NK-92 (cell line): ENCODE results near the gene SAG.

Source experiments
- DNase-seq: peaks from one replicate; lab custom pipeline; 2025; ENCODE audit not compliant: unreplicated experiment; lab: John Stamatoyannopoulos, UW

The SAG gene

DNA sequence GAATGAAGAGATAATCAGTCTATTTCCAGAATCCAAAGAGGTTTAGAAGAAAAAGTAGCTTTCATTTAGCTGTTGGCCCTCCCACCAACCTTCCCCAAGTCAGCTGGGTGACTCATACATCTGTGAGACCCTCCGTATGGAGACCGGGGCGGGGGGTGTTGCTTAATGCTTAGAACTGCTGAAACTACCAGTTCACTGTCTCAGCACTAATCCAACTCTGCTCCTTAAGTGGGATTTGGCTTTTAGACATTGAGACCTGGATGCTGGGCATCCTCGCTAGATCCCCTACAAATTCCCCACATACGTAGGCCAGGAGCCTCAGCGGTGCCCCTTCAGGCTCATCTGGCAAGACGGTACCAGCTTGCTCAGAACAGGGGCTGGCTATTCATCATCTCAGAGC, at the start of gene SAG:
SAG (plus strand) TSS at position 252 of the 400 bp plus-strand sequence. CDS start 1,374 bp downstream, outside the sequence.
- DNase-seq, result no peak

GRCh38 chr2:233258211-233258610, 49.4 kb upstream of the SAG start:
- no peak for DNase-seq

- DNase-seq, result no peak
Measured at GRCh38 chr2:233259730-233260129, 47.9 kb upstream of the SAG start.

- no peak for DNase-seq
Measured at GRCh38 chr2:233260661-233261060, 47.0 kb upstream of the SAG start.

DNA sequence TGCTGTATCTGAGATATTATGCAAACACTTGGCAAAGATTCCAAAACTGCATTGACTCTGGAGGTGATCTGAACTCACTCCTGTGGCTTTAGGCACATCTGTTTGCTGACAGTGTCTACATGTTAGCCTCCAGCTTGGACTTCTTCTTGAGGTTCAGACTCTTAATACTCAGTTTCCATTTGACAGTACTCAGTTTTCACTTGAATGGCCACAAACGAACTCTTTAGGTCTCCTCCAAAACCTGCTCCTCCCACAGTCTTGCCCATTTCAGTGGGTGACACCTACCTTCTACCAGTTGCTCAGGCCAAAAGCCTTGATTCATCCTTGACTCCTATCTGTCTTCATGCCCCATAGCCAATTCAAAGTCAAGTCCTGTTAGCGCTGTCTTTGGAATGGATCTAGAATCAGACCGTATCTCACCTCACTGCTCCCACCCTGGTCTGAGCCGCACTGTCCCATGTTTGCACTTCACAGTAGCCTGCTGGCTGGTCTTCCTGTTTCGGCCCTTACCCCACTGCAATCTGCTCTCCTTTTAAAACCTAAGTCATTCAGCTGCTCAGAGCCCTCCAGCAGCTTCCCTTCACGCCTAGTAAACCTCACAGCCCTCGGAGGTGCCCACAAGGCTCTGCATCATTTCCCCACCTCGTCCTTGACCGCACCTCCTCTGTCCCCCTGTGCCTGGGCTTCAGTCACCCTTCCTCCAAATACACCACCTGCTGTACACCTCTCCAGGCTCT, 45.6 kb upstream of the SAG start:
- no peak for DNase-seq

DNA sequence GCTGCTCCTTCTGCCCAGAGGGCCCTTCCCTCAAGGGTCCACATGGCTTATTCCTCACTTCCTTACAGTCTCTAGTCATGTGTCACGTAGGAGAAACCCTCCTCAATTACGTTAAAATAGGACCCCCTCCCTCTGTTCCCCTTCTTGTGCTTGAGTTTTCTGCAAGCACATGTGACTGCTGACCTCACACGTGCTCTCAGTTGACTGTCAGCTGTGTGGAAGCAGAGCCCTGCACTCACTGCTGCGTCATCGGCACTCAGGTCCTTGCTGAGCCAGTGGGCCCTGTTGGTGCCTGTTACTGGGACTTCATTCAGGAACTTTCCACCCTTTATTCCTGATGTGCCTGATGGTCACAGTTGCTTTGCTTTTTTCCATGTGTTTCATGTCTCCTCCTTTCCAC, 45.1 kb upstream of the SAG start:
- no peak for DNase-seq

- no peak for DNase-seq
Measured at GRCh38 chr2:233263045-233263570, 44.5 kb upstream of the SAG start.

DNA sequence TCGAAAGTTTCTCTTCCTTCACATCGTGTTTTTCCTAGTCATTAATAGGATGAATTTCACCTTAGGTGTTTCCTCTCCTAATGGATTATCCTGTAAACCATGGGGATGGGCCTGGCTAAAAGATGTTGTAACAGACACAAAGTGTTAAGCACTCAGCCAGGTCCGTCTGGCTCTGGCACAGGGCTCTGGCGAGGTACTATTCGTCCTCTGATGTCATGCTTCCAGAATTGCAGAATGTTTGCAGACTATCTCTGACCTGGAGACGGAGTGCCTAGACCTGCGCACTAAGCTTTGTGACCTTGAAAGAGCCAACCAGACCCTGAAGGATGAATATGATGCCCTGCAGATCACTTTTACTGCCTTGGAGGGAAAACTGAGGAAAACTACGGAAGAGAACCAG, 42.9 kb upstream of the SAG start:
- no peak for DNase-seq

DNA sequence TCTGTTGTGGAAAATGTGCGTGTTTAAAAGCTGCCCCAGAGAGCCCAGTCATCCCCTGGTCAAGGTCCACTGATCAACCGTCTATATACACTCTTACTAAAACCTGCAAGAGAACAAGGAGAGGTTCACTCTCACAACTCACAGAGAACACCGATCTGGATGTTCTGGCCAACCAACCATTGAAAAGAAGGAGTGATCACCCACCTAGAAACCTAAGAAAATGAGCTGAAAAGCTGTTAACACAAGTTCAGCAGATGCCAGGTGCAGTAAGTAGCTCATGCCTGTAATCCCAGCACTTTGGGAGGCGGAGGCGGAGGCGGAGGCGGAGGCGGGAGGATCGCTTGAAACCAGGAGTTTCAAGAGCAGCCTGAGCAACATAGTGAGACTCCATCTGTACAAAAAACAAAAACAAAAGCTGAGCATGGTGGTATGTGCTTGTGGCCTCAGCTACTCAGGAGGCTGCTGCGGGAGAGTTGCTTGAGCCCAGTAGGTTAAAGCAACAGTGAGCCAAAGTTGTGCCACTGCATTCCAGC, 41.7 kb upstream of the SAG start:
- no peak for DNase-seq

DNA sequence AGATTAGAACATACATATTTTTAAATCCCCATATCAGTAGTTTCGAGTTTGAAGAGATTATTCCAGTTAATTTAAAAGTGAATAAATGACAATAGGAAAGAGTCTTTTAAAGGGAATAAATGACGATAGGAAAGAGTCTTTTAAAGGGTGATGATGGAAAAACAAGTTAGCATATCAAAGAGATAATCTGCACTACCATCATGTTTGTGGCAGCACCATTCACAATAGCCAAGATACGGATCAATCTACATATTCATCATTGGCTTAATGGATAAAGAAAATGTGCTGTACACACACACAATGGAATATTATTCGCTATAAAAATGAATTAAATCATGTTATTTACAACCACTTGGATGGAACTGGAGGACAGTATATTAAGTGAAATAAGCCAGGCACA, 41.1 kb upstream of the SAG start:
- DNase-seq, result no peak

DNA sequence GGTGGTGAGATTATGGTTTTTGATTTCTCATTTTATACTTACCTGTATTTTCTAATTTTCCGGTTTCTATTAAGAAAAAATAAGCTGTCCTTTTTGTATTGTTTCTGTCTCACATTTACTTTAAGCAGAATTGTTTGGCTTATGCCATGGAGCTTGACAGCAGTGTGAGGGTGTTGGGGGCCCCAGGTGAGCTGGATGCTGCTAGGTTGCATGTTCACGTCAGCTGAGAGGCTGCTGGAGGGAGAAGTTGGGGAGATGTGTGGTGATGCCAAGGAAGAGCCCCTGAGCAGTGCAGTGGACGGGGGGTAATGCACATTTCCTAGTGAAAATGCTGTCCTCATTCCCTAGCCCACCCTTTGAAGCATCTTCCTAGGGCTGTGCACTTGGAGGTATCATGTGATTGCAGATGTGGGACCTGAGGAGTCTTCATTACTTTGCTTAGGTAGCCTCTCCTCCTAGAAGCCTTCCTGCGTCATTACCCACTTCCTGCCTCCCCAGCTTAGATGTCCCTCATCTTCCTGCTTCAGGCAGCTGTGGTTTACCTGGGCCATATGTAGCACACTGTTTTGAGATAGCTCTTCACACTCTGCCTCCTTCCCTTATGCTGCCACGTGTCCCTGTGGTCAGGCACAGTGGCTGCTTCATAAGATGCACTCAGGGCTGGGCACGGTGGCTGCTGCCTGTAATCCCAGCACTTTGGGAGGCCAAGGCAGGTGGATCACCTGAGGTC, 39.9 kb upstream of the SAG start:
- DNase-seq, result peak; percentile 24

GRCh38 chr2:233270366-233270765, 37.2 kb upstream of the SAG start:
- no peak for DNase-seq

GRCh38 chr2:233270951-233271350, 36.7 kb upstream of the SAG start:
- no peak for DNase-seq

DNA sequence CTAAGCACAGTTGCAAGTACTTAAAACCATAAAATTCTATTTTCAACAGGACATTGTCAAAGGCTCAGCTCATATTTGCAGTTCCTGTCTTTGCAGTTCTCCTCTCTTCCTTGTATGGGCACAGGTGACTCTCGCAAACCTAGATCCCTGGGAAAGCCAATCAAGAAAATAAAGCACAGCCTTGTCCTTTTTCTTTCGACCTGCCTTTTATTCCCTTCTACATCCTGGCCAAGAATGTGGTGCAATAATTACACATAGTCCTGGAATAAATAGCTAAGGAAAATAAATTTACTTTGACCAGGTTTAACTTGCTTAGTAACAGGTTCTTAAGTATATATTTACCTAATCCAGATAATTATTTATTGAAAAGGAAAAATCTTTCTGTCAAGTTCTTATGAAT, 35.9 kb upstream of the SAG start:
- no peak for DNase-seq

- DNase-seq, result no peak
Measured at GRCh38 chr2:233273120-233273519, 34.5 kb upstream of the SAG start.

GRCh38 chr2:233275223-233275622, 32.4 kb upstream of the SAG start:
- DNase-seq, result no peak

- DNase-seq, result no peak
Measured at GRCh38 chr2:233278921-233279320, 28.7 kb upstream of the SAG start.

DNA sequence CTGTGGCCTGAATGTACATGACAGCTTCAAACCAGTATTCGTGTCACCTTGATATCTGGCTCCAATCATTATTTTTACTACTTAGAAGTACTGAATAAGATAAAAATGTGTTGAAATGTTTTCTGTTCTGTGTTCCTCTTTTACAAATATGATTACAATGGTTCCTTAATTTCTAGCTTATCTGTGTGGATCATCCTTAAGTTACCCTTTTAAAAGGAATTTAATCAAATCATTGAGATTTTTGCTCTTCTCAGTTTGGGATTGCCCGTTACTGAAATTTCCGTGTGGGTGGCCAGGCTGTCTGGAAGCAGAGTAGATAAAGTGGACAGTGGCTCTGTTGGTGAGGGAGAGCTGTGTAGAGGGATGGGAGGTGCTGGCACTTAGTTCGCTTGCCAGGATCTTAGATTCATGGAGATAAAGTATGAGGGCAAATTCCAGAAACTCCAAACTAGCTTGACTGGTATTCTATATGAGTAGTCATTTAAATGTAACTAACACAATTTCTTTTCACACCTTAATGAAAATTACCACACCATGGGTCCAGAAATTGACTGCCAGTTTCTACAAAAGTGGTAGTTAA, 27.4 kb upstream of the SAG start:
- no peak for DNase-seq

- no peak for DNase-seq
Measured at GRCh38 chr2:233281553-233281952, 26.1 kb upstream of the SAG start.

DNA sequence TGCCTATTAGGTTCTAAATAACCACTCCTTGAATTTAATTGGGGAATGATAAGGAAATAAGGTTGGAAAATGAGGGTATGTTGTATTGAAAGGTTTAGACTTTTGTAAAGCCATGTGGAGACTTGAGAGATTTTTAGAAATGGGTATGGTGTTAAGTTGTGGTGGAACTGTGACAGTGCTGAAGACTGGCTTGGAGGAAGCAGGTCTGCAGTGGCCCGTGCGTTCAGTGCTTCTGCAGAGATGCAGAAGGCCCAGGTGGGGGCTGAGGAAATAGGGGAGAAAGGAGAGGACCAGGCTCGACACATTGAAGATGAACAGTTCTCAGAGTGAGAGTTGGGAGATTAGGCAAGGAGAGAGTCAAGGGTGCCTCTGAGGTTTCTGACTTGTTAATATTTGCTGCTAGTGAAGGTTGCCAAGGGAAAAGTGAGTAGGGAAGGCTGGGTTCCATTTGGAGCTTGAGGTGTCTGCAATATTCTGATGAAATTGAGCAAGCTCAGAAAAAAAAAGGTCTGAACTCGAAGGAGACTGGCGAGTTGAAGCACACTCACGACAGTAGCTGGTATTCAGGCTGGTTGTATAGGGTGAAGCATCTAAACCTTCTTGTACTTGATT, 25.5 kb upstream of the SAG start:
- no peak for DNase-seq

GRCh38 chr2:233285921-233286320, 21.7 kb upstream of the SAG start:
- no peak for DNase-seq
